ENCODE results near the gene ABCG5.

ABCG5 gene

DNA sequence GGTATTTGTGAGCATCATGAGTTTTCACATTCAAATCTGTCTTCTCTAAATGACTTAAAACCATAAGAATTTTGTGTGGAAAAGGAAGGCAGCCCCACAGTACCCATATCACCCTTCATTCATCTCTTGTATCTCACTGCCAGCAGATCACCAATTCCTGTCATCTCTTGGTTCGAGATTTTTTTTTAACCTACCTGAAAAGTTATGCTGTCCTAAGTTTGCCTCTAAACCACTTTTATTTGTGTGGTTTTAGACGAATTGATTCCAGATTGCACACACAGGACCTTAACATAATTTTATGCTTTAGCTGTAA, 32.0 kb downstream of the ABCG5 start:
- DNase-seq (ENCODE audit: low spot score), result no peak

DNA sequence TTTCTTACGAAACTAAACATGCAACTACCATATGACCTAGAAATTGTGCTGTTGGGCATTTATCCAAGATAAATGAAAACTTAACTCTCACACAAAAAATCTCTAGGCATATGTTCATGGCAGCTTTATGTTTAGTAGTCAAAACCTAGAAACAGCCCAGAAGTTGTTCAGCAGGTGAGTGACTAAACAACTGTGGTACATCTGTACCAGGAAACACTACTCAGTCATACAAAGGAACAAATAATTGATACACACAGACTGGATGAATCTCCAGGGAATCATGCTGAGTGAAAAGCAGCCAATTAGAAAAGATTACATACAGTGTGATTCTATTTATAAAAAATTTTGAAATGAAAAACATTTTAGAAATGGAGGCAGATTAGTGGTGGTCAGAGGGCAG, 35.5 kb downstream of the ABCG5 start:
- no peak for DNase-seq (ENCODE audit: low spot score)

DNA sequence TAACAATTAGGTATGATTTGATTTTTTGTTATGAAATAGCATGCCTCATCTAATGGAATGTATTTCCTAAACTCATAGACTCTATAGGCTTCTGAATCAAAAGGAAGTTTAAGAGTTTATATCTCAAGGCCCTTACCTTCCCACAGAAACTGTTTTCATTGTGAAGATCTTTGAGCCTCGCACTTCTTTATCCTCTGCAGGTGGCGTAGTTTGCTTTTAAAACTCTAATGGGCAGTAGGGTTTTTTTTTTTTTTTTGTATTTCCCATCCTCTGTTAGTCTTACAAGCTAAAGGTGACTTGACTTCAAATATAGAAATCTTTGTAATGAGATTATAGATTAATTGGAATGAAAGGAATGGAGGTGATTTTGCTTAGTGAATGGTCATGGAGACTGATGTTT, 36.5 kb downstream of the ABCG5 start:
- no peak for DNase-seq (ENCODE audit: low spot score)

DNA sequence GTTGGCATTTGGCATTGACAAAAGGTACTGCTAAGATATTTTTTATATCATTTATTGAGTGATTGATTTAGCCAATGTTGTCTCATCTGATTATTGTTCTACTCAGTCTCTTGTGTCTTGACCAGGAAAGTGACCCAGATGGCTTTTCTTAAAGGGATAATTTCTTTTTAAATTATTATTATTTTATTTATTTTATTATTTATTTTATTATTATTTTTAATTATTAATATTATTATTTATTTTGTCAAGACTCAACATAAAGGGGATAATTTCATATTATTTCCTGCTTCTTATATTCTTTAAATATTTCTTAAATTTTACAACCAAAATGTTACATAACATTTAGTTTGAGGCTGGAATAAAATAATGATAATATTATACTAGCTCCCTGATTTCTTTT, 37.7 kb downstream of the ABCG5 start:
- no peak for DNase-seq (ENCODE audit: low spot score)

DNA sequence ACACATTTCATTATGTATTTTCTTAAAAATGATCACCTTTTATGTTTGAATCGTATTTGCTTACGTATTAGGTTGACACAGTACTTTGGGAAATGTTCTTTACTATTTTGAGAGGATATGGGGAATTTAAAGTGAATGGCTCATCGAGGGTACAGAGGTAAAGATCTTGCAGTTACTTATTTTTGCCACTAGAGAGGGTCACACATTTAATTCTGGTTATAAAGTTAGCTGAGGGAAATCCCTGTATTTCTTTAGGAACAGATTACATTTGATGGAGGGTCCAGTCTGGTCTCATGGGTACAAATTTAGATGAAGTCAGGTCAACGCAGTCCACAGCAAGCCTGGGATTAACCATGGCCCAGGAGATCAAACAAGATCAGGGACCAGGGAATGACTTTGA, 40.3 kb downstream of the ABCG5 start:
- DNase-seq (ENCODE audit: low spot score), result no peak

DNA sequence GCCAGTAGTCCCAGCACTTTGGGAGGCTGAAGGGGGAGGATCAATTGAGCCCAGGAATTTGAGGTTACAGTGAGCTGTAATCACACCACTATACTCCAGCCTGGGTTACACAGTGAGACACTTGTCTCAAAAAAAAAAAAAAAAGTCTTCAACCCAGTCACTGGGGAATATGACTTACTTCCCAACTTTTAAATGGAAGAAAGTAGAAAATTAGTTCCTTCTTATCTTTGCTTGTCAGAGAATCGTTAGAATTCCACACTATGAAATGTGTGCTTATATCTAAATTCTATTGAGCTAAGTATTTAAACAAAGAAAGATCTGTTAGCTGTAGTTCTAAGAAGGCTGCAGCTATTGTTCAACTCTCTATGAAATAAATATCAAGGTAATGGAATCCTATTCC, 42.4 kb downstream of the ABCG5 start:
- DNase-seq (ENCODE audit: low spot score), result no peak

DNA sequence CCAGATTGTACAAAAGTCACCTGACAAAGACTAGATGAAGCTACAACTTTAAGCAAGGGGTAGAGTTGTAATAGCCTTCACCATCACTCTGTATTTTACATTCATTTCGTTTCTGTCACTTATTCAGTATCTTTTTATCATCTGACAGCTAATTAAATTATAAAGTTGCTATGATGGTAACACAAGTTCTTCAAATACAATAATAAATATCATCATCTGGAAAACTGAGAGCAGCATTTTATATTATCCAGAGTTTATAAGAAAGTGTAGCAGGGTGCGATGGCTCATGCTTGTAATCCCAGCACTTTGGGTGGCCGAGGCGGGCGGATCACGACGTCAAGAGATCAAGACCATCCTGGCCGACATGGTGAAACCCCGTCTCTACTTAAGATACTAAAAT, 43.7 kb downstream of the ABCG5 start:
- no peak for DNase-seq (ENCODE audit: low spot score)

DNA sequence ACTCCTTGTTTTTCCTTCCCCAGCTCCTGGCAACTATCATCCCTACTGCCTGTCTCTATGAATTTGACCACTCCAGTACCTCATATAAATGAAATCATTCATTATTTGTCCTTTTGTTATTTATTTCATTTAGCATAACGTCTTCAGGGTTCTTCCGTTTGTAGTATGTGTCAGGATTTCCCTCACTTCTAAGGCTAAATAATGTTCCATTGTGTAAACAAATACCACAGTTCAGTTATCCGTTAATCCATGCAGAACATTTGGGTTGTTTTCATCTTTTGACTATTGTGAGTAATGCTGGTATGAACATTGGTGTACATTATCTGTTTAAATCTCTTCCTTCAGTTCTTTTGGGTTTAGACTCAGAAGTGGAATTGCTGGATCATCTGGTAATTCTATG, 46.0 kb downstream of the ABCG5 start:
- DNase-seq (ENCODE audit: low spot score), result no peak

DNA sequence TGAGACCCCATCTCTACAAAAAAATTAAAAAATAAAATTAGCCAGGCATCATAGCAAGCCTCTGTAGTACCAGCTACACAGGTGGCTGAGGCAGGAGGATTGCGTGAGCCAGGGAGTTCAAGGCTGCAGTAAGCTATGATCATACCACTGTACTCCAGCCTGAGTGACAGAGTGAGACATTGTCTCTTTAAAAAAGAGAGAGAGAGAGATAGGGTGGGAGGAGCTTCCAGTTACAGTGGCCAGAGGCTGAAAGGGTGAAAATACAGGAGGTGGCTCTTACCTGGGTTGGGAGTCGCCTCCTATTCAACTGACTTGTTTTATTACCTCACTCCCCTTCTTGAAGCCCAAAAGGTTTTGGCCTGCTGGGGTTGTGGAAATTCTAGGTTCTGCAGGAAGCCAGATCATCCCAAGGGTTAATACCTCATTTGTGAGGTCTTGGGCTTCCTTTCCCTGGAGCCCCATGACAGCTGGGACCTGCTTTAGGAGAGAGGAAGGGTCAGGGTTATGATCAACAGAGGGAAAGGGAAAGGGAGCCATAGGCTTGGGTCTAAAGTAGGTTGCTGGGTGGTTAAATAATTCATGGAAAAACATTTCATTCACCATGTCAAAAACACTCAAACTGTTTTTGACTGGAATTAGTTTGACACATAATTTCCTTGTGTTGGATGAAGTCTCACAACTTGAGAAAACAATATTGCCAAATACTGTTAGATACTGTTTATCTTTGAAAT, 47.4 kb downstream of the ABCG5 start:
- no peak for DNase-seq (ENCODE audit: low spot score)

DNA sequence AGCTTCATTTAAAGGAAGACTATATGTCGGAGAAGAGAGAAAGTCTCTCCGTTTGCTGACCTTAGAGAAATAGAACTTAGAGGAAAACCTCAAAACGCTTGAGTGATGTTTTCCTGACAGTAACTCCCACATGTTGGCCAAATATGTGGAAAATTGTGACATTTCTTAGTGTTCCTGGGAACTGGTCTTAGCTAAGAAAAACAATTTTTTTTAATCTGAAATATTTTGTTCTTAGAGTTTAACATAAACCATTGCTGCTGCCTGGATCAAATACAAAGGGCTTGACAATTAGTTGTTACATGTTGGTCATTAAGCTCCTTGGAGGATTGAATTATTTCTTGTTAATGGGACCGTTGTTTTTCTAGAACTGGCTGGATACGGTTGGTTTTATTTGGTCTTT, 48.5 kb downstream of the ABCG5 start:
- DNase-seq (ENCODE audit: low spot score), result no peak

DNA sequence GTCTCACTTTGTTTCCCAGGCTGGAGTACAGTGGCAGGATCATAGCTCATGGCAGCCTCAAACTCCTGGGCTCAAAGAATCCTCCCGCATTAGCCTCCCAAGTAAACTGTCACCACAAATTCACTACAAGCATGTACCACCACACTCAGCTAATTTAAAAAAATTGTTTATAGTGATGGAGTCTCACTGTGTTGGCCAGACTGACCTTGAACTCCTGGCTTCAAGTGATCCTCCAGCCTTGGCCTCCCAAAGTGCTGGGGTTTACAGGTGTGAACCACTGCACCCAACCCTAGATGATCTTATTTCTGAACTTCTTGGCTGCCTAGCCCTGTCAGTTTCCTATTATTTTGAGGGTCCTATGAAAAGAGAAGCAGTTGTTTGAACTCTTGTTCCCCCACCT, 50.0 kb downstream of the ABCG5 start:
- DNase-seq (ENCODE audit: low spot score), result no peak

DNA sequence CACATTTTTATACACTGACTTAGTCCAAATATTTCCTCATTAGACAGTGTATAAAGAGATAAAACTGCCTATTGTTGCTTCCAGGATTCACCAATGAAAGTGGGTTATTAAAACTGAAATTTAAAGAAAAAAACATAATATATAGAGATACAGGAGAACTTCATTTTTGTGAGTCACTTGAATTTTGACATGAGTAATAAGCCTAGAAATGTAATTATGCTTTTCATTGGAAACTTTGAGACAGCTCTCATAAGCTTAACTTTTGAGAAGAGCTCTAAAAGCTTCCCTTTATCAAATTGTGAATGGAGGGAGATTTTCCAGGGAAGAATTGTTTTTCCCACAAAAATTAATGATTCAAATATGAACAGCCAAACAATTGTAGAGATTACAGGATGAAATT, 50.7 kb downstream of the ABCG5 start:
- DNase-seq (ENCODE audit: low spot score), result no peak

DNA sequence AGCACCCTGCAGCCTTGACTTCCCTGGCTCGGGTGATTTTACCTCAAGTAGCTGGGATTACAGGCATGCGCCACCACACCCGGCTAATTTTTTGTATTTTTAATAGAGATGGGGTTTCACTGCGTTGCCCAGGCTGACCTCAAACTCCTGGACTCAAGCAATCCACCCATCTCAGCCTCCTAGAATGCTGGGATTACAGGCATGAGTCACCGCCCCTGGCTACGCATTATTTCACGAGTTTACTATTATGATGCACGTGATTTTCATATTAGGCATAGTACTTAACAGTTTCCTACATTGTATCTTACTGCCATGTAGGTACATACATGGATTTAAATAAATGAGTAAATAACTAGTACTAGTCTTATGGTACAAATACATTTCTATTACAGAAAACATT, 60.4 kb downstream of the ABCG5 start:
- DNase-seq (ENCODE audit: low spot score), result no peak

DNA sequence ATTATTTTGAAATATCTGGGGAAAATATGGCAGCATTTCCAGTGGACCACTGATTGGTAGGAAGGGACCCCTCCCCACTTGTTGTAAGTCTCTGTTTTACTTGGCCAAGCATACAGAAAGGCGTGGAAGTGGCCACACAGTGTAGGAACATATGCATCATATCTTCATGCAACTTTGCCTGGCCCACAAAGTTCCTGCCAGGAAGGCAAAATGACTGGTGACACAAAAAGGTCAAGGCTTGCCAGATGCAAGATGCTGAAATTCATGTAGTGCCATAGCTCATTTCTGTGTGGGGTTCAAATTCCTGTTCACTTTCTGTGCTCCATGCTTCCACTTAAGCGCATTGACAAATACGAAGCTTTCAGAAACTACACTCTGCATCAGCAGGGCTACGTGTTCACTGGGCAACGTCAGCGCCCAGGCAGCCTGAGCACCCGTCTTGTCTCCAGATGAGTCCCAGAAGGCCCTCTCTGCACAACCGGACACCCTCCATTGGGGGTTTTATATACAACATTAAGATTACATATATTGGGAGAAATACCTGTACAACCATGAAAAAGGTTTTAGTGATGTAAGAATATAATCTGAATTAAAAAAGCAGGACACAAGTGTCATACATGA, 61.2 kb downstream of the ABCG5 start:
- no peak for DNase-seq (ENCODE audit: low spot score)

DNA sequence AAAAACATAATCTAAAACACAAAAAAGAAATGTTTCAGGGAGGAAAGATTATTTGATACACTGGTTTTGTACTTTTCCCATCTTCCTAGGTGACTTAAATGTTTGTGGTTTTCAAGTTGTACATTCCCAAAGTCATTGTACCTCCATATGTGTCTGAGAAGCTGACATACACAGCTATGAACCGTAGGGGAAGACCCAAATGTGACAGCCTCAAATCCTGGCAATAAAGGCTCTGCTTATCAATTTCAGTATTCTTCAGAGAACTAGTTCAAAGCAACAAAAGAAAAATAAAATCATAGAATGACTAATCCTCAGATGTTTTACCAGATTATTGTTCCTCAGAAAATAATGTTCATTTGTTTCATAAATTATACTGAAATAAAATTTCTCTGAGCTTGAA, 62.3 kb downstream of the ABCG5 start:
- DNase-seq (ENCODE audit: low spot score), result no peak

DNA sequence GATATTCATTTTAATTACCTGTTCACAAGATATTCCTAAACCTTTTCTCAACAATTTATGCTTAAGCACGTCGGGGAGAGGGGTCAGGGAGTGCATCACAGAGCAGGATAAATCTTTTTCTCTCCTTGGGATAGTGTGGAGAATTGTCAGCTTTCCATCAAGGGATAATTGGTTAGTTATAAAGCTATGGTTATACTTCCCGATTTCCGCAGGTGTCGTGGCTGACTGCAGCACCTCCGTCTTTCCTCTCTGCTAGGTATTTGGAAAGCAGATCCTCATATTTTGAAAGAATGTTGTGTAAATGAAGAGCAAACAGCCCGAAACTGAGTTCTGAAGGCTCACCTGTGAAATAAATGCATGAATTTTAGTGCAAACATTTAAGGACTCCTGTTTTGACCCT, 64.0 kb downstream of the ABCG5 start:
- no peak for DNase-seq (ENCODE audit: low spot score)

DNA sequence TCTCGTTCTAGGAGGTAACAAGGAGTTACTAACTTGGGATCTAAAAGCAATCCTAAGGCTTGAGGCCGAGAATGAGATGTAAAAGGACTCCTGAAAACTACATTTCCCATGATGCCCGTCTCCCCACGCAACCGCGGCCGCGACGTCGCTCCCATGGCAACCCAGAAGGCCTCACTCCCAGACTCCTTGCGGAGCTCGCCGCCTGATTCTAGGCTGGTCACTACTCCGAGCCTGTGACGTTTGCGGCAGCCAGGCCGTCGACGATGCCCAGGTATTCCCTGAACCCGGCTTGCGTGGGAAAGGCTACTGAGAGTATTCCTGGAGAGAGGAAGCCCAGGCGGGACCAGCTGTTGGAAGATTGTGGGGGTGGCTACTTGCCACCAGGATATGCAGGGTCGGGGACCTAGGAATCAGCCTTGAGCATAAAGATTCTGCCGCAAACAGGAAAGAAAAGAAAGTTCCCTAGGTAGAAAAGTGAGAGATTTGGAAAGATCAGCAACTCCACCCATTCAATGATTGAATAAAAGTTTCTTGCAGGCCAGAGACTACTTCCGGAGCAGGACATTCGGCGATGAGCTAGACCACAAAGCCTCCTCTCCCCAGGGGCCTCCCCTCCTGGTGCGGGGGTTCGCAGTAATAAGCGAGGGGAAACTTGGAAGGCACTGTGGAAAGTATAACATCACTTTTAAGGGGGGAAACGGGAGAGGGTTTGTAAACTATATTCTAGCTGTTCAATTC, 64.6 kb downstream of the ABCG5 start, which contains the start of gene DYNC2LI1:
DYNC2LI1 (plus strand) TSS at position 164 of the 738 bp plus-strand sequence; CDS start at position 264, 100 bp downstream.
- peak; percentile 96 for DNase-seq (ENCODE audit: low spot score)

DNA sequence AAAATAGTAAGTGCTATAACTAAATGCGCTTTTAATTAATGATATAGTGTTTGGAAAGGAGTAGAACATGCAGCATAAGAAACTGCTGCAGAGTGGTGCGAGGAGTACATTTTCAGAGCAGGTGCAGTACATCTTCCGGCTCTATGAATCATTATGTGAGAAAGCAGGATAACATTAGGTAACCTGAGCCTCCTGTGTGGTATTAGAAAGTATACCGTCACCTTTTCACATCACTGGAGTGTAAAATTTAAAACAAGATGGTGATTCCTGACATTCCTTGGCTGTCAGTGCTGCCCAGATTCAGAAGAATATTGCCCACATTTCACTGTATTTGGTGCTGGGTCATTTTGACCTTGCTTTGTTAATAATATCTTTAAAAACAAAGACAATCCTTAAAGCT, 72.6 kb downstream of the ABCG5 start:
- DNase-seq (ENCODE audit: low spot score), result no peak

DNA sequence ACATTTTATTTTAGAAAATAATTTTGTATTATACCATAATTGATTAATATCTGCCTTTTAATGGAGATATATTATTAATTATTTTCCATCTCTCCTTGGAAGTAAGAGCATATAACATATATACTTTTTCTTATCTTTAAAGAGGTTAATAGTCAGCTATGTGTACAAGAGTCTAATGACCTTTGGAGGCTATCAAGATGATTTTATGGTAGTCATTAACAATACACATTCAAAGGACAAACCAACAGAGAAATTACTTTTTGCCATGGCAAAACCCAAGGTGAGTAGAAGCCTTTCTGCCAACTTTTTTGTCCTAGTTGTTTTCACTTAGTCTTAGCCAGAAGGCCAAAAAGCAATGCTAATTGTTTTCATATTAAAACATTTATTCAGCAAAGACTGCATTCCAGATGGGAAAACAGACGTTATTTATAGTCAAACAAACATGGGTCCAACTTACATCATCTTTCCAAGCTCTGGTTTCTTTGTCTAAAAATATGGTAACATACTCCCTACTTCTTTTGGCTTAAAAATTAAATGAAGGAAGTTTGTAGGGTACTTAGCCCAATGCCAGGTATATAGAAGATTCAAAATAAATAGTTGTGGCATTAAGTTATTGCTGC, 74.4 kb downstream of the ABCG5 start:
- no peak for DNase-seq (ENCODE audit: low spot score)

DNA sequence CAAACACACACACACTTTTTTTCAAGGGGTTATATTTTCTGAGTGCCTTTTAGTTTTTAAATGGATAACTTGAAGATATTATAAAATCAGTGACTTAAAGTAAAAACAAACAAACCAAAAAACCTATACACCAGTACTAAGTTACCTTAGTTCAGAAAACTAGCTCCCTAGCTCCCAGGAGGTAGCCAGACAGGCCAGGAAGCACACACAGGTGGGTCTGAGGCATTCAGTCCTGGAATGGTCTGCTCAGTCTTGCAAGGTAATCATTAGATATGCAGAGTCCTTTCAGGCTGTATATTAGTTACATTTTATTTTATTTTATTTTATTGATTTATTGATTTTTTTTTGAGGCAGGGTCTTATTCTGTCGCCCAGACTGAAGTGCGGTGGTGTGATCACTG, 75.5 kb downstream of the ABCG5 start:
- no peak for DNase-seq (ENCODE audit: low spot score)

Data from cerebellar cortex (tissue), 1 donor.